Stimulated activated CD4-positive, alpha-beta T cell treated with anti-CD3 and anti-CD28 coated beads, TNF-alpha, amount 100 ng/mL, for 1 hour (primary cell): ENCODE measurements around the gene KCNE5.
"Not testable (repeated sequence)": the region's sequence is repeated elsewhere in the genome, so short reads cannot be mapped to it uniquely, and the experiment has no call there.

Experiments
- DNase-seq, 3 donors: peaks; one replicate each; pipeline ENCODE4 v3.0.0-alpha.2; 2020; ENCODE audit warnings: low read depth in 3 of 3, low spot score in 1 of 3

The KCNE5 gene

GRCh38 chrX:109624641-109625616 is at the start of gene KCNE5:
KCNE5 (minus strand) TSS chrX:109625172; CDS start chrX:109625020, 152 bp downstream.
- no peak for DNase-seq

GRCh38 chrX:109672239-109672638 is 47.3 kb upstream of the KCNE5 start:
- DNase-seq: no peak

- not testable (repeated sequence) for DNase-seq
These were observed 46.2 kb upstream of the KCNE5 start for GRCh38 chrX:109671170-109671569.

- no peak for DNase-seq
These were observed 43.0 kb upstream of the KCNE5 start for GRCh38 chrX:109667986-109668385.

- DNase-seq: no peak
These were observed 35.6 kb upstream of the KCNE5 start for GRCh38 chrX:109660435-109661143.

- DNase-seq: no peak
These were observed 33.4 kb upstream of the KCNE5 start for GRCh38 chrX:109658391-109658790.

- DNase-seq: not testable (repeated sequence)
These were observed 32.4 kb upstream of the KCNE5 start for GRCh38 chrX:109657364-109657763.

- no peak for DNase-seq
These were observed 31.8 kb upstream of the KCNE5 start for GRCh38 chrX:109656774-109657173.

- no peak for DNase-seq
These were observed 30.7 kb upstream of the KCNE5 start for GRCh38 chrX:109655502-109656201.

GRCh38 chrX:109654516-109655109 is 29.6 kb upstream of the KCNE5 start:
- no peak for DNase-seq

- DNase-seq: not testable (repeated sequence)
These were observed 19.7 kb upstream of the KCNE5 start for GRCh38 chrX:109644671-109645070.

GRCh38 chrX:109643687-109644086 is 18.7 kb upstream of the KCNE5 start:
- DNase-seq: no peak

GRCh38 chrX:109638158-109638557 is 13.2 kb upstream of the KCNE5 start:
- no peak for DNase-seq

- not testable (repeated sequence) for DNase-seq
These were observed 12.5 kb upstream of the KCNE5 start for GRCh38 chrX:109637477-109637876.

- no peak for DNase-seq
These were observed 10.2 kb upstream of the KCNE5 start for GRCh38 chrX:109635146-109635545.

GRCh38 chrX:109632906-109633504 is 8.0 kb upstream of the KCNE5 start:
- DNase-seq: no peak

- DNase-seq: no peak
These were observed 4.3 kb upstream of the KCNE5 start for GRCh38 chrX:109629310-109629709.

- no peak for DNase-seq
These were observed 1.7 kb upstream of the KCNE5 start for GRCh38 chrX:109626637-109627036.

GRCh38 chrX:109623997-109624396 is 975 bp downstream of the KCNE5 start:
- no peak for DNase-seq

GRCh38 chrX:109622270-109622669 is 2.7 kb downstream of the KCNE5 start:
- DNase-seq: no peak

GRCh38 chrX:109619771-109620170 is 5.2 kb downstream of the KCNE5 start:
- no peak for DNase-seq
